ENCODE measurements around the gene SYT12. TPM values are rescaled to one million over a fixed set of nuclear protein-coding genes. Genes with fewer than 3 reads are reported as not detected.
"Not testable (repeated sequence)": the region's sequence is repeated elsewhere in the genome, so short reads cannot be mapped to it uniquely, and the experiment has no call there.

The SYT12 gene
- polyA plus RNA-seq, 12 donors, result 0.04 to 0.27 (median 0.08) TPM; not detected in 3

DNA sequence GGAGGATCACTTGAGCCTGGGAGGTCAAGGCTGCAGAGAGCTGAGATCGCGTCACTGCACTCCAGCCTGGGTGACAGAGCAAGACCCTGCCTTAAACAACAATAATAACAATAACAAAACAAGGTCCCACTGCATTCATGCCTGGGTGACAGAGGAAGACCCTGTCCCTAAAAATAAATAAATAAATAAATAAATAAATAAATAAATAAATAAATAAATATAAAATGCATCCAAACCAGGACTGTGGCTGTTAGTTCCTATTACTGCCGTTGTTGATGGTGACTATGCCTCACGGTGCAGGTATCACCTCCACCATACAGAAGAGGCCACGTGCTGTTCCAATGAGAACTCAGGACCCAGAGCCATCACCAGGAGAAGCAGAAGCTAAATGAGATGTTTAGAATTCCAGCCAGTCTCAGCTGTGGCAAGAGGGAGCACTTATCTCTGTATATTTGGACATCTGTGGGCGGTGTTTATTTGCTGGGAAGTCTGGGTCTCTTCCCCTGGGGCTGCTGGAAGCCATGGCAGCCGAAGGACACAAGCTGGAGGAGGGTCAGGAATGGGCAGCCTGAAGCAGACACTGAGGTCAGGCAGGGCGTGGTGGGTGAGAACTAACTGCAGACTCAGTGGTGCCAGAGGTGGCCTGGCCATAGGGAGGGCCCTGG, 26.2 kb upstream of the SYT12 start:
- no peak for DNase-seq

DNA sequence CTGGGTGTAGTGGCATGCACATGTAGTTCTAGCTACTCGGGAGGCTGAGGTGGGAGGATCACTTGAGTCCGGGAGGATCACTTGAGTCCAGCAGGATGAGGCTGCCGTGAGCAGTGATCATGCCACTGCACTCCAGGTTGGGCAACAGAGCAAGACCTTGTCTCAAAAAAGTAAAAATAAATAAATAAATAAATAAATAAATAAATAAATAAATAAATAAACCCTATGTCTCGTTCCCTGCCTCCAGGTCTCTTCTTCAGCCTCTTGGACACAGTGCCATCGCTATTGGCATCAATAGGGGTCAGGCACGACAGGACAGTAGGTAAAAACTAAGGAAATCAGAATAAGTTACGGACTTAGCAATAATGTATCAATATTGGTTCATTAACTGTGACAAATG, 23.4 kb upstream of the SYT12 start:
- no peak for DNase-seq

DNA sequence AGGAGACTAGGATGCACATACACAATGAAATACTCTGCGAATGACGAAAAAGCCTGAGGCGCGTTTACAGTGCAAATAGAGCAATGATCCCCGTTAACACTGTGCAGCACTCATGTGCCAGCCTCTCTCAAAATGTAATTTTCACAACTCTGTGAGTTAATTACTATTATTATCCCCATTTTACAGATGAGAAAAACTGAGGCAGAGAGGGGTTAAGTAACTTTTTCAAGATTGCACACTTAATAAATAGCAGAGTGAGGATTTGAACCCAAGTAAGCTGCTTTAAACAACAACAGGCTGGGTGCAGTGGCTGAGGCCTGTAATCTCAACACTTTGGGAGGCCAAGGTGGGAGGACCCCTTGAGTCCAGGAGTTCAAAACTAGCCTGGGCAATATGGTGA, 21.6 kb upstream of the SYT12 start:
- no peak for DNase-seq

DNA sequence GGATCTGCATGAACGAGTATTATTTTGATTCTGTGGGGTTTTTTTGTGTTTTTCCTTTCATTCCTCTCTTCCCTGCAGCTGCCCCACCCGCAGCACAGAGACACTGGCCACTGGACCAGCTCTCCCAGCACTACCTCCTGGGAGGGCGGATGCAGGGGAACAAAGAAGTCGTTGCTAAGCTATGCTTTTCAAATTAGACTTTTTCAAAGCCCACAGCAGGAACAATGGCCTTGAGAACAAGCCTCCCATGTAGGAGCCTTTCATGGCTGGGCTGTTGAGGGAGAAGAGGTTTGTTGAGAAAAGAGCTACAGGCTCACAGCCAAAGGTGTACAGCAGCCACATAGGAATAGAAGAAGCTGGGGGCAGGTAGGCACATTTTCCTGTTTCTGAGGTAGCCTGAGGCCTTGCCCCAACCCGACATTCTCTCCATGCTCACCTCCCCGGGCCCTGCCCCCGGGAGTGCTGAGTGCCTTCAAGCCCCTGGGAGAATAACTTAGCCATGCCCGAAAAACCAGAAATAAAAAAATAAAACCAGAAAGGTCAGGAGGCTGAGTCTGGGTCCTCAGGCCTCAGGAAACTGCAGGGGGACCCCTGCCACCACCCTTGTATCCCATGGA, 20.5 kb upstream of the SYT12 start:
- no peak for DNase-seq

DNA sequence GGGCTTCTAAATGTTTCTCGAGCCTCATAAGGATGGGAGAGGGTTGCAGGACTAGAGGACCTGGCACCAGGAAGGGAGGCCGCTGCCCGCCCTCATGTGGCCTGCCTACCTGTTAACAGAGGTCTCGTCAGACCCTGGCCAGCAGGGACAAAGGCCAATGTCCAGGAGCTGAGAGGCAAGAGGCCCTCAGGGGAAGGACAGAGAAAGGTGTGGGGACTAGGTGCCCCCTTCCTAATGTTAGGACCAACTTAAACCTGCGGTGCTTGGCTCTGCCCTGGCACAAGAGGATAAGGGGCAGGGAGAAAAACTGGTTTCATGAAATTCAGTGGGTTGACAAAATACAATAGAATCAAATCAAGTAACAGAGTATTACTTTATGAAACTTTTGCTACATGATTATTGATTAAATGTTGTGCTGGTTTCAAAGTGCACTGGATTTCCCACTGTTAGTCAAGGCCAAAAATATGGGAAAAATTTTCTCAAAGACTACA, 20.0 kb upstream of the SYT12 start:
- DNase-seq, result no peak

DNA sequence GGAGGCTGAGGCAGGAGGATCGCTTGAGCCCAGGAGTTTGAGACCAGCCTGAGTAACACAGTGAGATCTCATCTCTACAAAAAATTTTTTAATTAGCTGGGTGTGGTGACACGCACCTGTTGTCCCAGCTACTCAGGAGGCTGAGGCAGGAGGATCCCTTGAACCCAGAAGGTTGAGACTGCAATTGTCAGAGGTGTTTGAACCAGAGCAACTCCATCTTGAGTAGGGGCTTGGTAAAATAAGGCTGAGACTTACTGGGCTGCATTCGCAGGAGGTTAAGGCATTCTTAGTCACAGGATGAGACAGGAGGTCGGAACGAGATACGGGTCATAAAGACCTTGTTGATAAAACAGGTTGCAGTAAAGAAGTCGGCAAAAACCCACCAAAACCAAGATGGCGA, 17.7 kb upstream of the SYT12 start:
- DNase-seq, result not testable (repeated sequence)

DNA sequence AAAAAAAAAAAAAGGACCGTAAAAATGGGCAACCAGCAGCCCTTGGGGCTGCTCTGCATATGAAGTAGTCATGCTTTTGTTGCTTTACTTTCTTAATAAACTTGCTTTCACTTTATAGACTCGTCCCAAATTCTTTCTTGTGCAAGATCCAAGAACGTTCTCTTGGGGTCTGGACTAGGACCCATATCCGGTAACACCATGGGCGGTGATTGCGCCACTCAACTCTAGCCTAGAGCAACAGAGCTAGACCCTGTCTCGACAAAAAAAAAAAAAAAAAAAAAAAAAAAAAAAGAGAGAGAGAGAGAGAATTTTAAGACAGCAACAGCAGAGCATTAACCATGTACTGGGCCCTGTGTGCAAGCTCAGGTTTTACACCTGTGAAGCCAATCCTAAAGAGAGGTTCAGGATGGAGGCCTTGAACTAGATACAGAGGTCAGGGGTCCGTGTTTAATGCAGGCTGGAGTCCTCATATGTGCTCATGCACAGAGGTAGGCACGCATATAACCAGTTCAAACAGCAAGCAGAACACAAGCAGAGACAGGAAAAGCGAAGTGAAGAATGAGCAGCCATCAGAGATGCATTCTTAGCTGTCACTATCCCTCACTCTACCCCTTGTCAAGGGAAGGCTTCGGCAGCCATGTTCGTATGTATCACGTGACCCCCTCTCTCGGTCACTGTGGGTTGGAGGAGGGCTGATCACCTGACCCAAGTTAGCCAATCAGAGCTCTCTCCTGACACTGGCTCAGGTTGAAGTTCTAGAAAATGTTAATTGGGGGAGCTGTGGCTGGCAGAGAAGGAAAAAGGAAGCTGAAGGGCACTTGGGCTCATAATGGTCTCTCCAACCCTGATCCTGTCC, 16.7 kb upstream of the SYT12 start:
- no peak for DNase-seq

DNA sequence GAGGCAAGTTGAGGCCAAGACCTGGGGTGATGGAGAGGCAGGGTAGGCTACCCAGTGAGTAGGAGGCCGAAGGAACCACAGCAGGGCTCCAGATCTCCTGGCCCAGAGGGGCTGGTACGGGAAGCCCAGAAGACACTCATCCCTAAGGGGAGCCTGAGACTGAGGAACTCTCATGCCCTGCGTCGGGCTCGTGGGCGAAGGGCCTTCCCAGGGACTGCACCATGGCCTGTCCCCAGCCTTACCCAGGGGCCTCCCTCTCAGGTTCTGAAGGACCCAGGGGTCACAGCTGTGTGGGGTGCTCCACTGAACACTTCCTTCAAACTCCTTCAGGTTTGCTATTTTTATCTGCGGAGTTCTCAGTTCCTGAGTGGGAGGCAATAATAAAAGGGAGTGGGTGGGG, 15.8 kb upstream of the SYT12 start:
- no peak for DNase-seq

DNA sequence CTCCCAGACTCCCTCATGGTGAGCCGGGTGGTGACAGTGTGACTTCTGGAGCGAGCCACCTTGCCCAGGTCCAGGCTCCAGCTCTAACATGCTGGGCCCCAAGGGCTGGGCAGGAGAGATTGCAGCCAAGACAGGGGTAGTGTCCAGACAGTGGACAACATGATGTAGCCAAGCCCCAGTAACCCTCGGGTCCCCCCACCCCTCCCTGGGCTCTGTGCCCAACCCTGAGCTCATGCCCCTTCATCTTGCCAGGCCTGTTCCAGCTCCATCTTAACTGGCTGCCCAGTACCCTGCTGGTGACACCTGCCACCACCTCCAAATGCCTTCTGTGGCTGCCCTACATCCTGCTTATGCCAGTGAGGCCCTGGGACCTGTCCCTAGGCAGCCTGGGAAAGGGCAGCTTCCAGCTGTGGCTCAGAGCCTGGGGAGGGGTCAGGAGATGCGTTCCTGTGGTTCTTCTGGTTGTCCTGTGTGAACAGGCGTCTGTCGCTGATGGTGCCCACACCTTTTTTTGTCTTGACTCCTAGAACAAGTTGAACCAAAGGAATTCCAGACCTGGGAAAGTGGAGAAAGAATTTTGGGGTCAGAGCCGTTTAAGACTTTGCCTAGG, 12.5 kb upstream of the SYT12 start:
- no peak for DNase-seq

DNA sequence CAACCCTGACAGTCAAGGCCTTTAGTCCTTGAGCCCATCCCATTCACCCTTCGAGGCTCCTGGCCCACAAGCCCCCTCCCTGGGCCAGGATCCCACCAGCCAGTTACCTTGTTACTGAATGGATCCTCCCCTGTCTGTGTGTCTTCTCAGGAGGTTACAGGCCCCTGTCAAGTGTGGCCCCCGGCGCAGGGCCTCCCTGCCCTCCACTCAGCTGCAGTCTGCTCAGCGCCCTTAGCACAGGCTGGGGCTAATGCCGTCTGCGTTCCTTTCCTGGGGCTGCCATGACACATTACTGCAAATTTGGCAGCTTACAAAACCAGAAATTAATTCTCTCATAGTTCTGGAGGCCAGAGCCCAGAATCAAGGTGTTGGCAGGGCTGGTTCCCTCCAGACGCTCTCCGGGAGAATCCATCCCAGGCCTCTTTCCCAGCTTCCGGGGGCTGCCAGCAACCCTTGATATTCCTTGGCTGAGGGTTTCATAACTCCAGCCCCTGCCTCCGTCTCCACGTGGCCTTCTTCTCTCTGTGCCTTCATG, 9.4 kb upstream of the SYT12 start:
- DNase-seq, result no peak

DNA sequence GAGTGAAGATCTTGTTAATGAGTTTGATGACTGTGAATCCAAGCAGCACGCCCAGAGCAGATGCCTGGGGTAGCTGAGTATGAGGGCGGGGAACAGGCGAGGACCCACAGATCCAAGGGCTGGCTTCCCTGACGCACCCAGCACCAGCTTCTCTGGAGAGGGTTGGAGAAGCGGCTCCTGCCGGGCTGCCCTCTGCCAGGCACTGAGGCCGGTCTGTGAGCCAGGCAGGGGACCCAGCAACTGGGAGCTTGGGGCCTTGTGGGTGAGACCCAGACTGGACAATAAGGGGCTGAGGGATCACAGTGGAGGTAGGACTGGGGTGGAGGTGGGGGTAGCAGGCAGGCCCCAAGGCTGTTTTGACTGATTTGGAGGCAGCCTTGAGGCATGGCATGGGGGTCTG, 8.6 kb upstream of the SYT12 start:
- DNase-seq, result no peak

DNA sequence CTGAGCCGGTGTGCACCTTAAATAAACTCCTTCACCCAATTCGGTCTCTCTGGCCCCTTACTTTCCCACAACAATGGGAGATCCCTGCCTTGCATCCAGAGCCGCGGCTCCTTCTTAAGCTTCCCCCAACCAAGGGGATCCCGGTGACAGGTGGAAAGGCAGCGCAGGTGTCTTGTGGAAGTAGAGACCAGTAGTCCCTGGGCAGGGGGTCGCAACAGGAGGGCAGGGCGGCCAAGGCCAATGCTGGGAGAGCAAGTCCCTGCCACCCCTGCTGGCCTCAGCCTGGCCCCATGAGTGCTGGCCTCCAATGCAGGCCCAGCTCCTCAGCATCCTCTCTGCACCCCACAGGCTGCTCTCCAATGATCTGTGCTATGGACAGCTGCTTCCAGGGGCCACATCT, 7.9 kb upstream of the SYT12 start:
- DNase-seq, result no peak

DNA sequence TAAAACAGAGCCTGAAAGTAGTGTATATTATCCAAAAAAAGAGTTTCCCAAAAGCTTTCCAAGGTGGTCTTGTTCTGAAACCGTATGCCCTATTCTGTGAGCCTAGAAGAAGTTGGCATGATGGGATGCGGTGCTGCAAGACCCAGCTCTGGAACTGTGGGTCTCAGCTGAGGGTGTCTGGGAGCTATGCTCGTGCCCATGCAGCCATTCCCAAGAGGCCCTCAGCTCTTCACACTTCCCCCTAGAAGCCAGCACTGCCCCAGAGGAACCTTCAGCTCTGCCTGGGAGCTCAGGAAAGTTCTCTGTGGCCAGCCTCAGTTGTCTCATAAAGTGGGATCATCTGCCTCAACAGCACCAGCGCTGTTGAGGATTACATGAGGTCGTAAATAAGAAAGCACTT, 6.4 kb upstream of the SYT12 start:
- DNase-seq, result no peak

DNA sequence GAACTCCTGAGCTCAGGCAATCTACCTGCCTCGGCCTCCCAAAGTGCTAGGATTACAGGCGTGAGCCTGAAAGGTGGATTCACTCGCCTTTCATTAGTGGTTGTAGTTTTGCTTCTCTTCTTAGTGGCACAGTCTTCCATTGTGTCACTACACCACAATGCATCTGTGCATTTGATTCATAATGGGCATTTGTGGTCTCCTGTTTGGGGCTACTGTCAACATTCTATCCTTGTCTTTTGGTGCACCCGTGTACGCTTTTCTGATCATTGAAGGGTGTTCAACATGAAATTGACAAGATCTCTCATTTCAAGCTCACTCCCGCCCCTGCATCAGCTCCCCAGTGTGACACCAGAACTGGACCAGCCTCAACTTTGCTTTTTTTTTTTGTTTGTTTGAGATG, 2.0 kb upstream of the SYT12 start:
- DNase-seq, result no peak

DNA sequence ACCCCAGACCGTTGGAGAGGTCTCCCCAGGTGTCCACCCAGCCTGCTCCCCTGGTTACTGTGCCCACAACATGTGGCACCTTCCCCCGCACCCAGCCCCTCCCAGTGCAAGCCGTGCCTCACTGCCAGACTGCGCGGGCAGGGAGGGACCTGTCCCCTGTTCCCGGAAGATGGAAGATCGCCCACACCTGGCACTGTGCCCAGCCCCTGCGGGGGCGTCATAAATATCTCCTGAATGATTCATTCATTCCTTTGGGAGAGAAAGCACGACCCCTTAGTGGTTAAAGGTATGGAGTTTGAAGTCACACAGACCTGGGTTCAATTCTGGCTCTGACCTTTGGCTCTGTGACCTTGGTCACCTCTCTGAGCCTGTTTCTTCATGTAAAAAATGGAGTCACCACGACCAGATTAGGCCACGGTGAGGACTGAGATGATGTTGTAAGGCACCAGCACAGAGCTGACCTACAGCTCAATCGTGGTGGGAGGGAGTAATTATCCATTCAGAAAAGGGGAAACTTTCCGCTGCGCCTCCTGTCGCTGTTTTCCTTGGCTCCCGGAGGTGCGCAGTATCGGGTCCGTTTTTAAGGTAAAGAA, 497 bp upstream of the SYT12 start:
- no peak for DNase-seq

DNA sequence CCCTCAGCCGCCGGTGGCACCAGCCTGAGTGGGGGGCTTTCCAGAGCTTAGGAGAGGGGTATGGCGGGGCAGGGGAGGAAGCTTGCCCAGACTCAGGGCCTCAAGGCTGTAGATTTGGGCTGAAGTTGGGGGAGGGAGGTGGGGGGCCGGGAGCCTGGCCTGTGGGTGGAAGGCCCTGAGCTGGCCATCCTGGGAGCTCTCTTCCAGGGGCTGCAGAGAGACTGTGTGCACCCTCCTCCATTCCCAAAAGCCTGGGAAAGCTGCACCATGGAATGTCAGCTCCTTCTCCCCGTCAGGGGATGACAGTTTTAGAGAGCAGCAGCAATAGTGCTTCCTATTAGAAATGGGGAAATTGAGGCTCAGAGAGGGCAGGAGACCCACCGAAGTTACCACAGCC, 1.0 kb downstream of the SYT12 start:
- no peak for DNase-seq

DNA sequence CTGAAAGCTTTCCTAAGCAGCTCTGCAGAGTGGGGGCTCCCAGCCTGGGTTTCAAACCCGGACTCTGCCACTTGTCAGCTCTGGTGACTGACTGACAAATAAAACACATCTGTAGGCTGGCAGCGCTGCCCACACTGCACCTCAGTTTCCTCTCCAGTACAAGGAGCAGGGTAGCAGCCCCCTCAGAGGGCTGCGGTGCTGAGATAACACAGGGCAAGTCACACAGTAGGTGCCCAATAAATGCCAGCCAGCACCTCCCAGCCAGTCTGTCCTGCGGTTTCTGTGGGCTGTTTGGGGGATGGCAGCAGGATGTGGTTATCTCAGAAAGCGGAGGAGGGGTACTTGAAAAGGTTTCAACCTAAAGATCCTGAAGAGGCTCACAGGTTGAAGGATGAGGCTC, 1.5 kb downstream of the SYT12 start:
- no peak for DNase-seq

DNA sequence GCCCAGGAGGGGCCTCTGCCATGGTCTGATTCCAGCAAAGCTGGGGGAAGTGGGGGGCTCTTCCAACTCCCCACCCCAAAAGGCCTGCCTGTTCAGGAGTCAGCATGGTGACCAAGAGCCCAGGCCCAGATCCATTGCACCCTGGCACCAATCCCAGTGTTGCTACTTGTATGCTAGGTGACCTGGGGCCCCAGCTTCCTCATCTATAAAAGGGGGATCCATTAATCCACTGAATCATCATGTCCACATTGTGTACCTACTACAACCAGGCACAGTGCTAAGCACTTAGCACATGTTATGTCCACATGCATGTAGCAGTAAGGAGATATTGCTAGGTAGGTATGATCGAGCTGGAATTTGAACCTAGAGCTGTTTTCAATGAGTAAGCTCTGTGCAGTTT, 2.0 kb downstream of the SYT12 start:
- DNase-seq, result no peak

DNA sequence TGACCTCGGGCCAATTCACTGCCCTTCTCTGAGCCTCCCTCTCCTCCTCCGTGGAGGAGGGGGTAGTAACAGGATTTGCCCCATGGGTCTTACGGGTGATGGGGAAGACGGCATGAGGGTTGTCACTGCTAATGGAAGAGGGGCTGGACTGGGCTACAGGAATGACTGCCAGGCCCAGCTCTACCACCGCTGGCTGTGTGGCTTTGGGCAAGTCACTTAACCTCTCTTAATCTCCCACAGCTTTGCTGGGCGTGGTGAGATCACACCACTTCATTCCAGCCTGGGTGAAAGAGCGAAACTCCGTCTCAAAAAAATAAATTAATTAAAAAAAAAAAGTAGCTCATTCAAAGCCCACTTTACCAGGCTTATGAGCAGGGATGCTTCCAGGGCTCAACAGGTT, 2.8 kb downstream of the SYT12 start:
- DNase-seq, result no peak

DNA sequence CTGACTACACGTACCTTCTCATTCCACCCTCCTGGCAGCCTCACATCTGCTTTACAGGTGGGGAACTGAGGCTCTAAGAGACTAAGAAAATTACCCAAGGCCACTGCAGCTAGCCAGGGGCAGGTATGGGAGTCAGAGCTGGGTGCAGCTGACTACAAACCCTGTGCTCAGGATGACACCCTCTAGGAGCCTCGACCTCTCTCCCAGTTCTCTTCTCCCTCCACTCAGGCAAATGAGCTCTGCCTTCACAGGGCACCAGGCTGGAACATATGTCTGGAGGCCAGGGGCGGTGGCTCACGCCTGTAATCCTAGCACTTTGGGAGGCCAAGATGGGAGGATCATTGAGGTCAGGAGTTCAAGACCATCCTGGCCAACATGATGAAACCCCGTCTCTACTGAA, 4.0 kb downstream of the SYT12 start:
- DNase-seq, result no peak

DNA sequence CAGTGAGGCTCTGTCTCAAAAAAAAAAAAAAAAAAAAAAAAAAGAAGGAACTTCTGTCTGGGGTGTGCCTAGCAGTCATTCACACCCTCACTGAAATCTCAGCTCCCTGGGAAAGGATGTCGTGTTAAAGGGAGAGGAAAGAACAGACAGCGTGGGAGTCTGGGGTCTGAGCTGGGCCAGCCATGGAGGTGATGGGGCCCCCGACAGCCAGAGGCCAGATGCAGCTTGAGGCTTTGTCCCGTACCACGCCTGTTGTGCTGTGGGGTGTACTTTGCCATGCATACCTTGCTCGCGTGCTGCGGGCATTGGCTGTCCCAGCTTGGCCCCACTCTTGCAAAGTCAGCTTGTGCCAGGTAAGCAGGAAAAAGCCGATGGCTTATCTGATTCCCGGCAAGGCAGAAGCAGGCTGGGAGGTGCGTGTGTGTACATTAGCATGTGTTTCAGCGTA, 4.6 kb downstream of the SYT12 start:
- DNase-seq, result no peak

Data from muscle of arm (tissue), 12 donors.